ENCODE measurements around the gene GRAMD2B.

GRAMD2B gene

GRCh38 chr5:126430631-126431030 is 7.4 kb downstream of the GRAMD2B start:
- Histone ChIP-seq H3K18ac (ENCODE audit: low read depth in 1 of 2, low read length in 2 of 2) (no peak overlapping the region), H3K27me3 (ENCODE audit: control insufficient read depth in 1 of 2, insufficient read depth in 1 of 2, low read length in 2 of 2) (no peaks in the 10 kb centered on the region), H4K91ac (ENCODE audit: low read length) (no peak overlapping the region), H2AFZ (ENCODE audit: low read depth, low read length) (no peak overlapping the region), H3K23ac (ENCODE audit: low read length in 2 of 2) (no peak overlapping the region), H2AK5ac (ENCODE audit: low read length, severe bottlenecking) (no peak overlapping the region), H2BK5ac (ENCODE audit: low read depth, low read length, poor library complexity, severe bottlenecking) (no peak overlapping the region), H3K4ac (ENCODE audit: low read depth in 1 of 2, low read length in 2 of 2) (no peak overlapping the region), H3K36me3 (ENCODE audit: control insufficient read depth in 1 of 2, insufficient read depth in 2 of 2, low read depth in 1 of 2, low read length in 2 of 2) (peaks cover 6 to 29% of the 10 kb centered on the region in 2 experiments), H3K27ac (ENCODE audit: low read length, poor library complexity, severe bottlenecking) (no peak overlapping the region), H3K9me3 (ENCODE audit: control insufficient read depth, low read length) (no peaks in the 10 kb centered on the region), H2BK15ac (ENCODE audit: low read depth, poor library complexity, severe bottlenecking) (no peak overlapping the region), H3K4me3 (ENCODE audit: insufficient read depth in 1 of 2, low read depth in 1 of 2, low read length in 2 of 2) (no peak overlapping the region), H2BK12ac (ENCODE audit: low read length in 2 of 2) (no peak overlapping the region), H3K14ac (ENCODE audit: low read length in 2 of 2) (no peak overlapping the region), H3K4me2 (ENCODE audit: low read length, poor library complexity, severe bottlenecking) (no peak overlapping the region), H2BK120ac (ENCODE audit: low read depth, low read length) (no peak overlapping the region), H3K9ac (ENCODE audit: low read length) (no peak overlapping the region), H3K4me1 (ENCODE audit: control insufficient read depth, insufficient read depth, low read depth, low read length) (no peaks in the 10 kb centered on the region), H3K79me1 (replicated peaks; ENCODE audit: low read length, poor library complexity, severe bottlenecking) (peaks cover 13% of the 10 kb centered on the region), H4K8ac (ENCODE audit: low read length) (no peak overlapping the region)
- no peak for DNase-seq

DNA sequence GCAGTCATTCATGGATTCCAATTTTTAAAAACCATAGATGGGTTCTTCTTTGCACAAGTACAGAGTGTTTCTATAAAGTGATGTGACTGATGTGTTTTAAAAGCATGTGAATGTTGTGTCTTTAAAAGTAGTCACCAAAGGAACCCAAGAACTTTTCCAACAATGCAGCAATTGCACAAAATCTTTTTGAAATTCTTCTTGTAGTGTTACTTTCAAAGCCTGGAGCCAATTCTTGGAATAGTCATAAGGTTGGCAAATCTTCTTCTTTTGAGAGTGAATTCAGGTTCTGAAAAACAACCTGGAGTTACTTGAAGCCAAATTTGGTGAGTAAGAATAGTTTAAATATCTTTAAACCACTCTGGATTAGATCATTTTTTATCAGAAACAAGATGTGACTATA is 10.5 kb downstream of the GRAMD2B start:
- DNase-seq, result no peak
- H3K4me3 ChIP-seq (ENCODE audit: insufficient read depth in 1 of 2, low read depth in 1 of 2, low read length in 2 of 2), result no peak overlapping the region
- peaks cover 23% of the 10 kb centered on the region for H3K79me1 ChIP-seq (replicated peaks; ENCODE audit: low read length, poor library complexity, severe bottlenecking)
- no peak overlapping the region for H4K91ac ChIP-seq (ENCODE audit: low read length)
- no peak overlapping the region for H3K23ac ChIP-seq (ENCODE audit: low read length in 2 of 2)
- H2AFZ ChIP-seq (ENCODE audit: low read depth, low read length), result no peak overlapping the region
- H3K4me2 ChIP-seq (ENCODE audit: low read length, poor library complexity, severe bottlenecking), result no peak overlapping the region
- no peak overlapping the region for H2BK15ac ChIP-seq (ENCODE audit: low read depth, poor library complexity, severe bottlenecking)
- peaks cover 10 to 44% of the 10 kb centered on the region in 2 experiments for H3K36me3 ChIP-seq (ENCODE audit: control insufficient read depth in 1 of 2, insufficient read depth in 2 of 2, low read depth in 1 of 2, low read length in 2 of 2)
- H3K27ac ChIP-seq (ENCODE audit: low read length, poor library complexity, severe bottlenecking), result no peak overlapping the region
- H3K4ac ChIP-seq (ENCODE audit: low read depth in 1 of 2, low read length in 2 of 2), result no peak overlapping the region
- H2AK5ac ChIP-seq (ENCODE audit: low read length, severe bottlenecking), result no peak overlapping the region
- H3K14ac ChIP-seq (ENCODE audit: low read length in 2 of 2), result no peak overlapping the region
- no peak overlapping the region for H3K18ac ChIP-seq (ENCODE audit: low read depth in 1 of 2, low read length in 2 of 2)
- no peak overlapping the region for H4K8ac ChIP-seq (ENCODE audit: low read length)
- H3K4me1 ChIP-seq (ENCODE audit: control insufficient read depth, insufficient read depth, low read depth, low read length), result no peaks in the 10 kb centered on the region
- no peak overlapping the region for H2BK5ac ChIP-seq (ENCODE audit: low read depth, low read length, poor library complexity, severe bottlenecking)
- no peak overlapping the region for H3K9ac ChIP-seq (ENCODE audit: low read length)
- no peaks in the 10 kb centered on the region for H3K9me3 ChIP-seq (ENCODE audit: control insufficient read depth, low read length)
- no peak overlapping the region for H2BK12ac ChIP-seq (ENCODE audit: low read length in 2 of 2)
- H2BK120ac ChIP-seq (ENCODE audit: low read depth, low read length), result no peak overlapping the region
- H3K27me3 ChIP-seq (ENCODE audit: control insufficient read depth in 1 of 2, insufficient read depth in 1 of 2, low read length in 2 of 2), result no peaks in the 10 kb centered on the region

GRCh38 chr5:126435261-126435660 is 12.1 kb downstream of the GRAMD2B start:
- H3K4me1 ChIP-seq (ENCODE audit: control insufficient read depth, insufficient read depth, low read depth, low read length), result no peaks in the 10 kb centered on the region
- no peak overlapping the region for H3K23ac ChIP-seq (ENCODE audit: low read length in 2 of 2)
- no peak overlapping the region for H3K14ac ChIP-seq (ENCODE audit: low read length in 2 of 2)
- no peak overlapping the region for H3K27ac ChIP-seq (ENCODE audit: low read length, poor library complexity, severe bottlenecking)
- H2BK12ac ChIP-seq (ENCODE audit: low read length in 2 of 2), result no peak overlapping the region
- no peak overlapping the region for H2BK5ac ChIP-seq (ENCODE audit: low read depth, low read length, poor library complexity, severe bottlenecking)
- no peak overlapping the region for H2BK120ac ChIP-seq (ENCODE audit: low read depth, low read length)
- H3K79me1 ChIP-seq (replicated peaks; ENCODE audit: low read length, poor library complexity, severe bottlenecking), result peaks cover 24% of the 10 kb centered on the region
- no peak for DNase-seq
- no peak overlapping the region for H3K4me2 ChIP-seq (ENCODE audit: low read length, poor library complexity, severe bottlenecking)
- H3K4me3 ChIP-seq (ENCODE audit: insufficient read depth in 1 of 2, low read depth in 1 of 2, low read length in 2 of 2), result no peak overlapping the region
- H4K8ac ChIP-seq (ENCODE audit: low read length), result no peak overlapping the region
- no peak overlapping the region for H3K4ac ChIP-seq (ENCODE audit: low read depth in 1 of 2, low read length in 2 of 2)
- H2AFZ ChIP-seq (ENCODE audit: low read depth, low read length), result no peak overlapping the region
- H3K9me3 ChIP-seq (ENCODE audit: control insufficient read depth, low read length), result no peaks in the 10 kb centered on the region
- no peak overlapping the region for H4K91ac ChIP-seq (ENCODE audit: low read length)
- no peaks in the 10 kb centered on the region for H3K27me3 ChIP-seq (ENCODE audit: control insufficient read depth in 1 of 2, insufficient read depth in 1 of 2, low read length in 2 of 2)
- WGBS, result 92% methylated on average over 7 of the region's 8 CpGs
- peaks cover 10 to 35% of the 10 kb centered on the region in 2 experiments for H3K36me3 ChIP-seq (ENCODE audit: control insufficient read depth in 1 of 2, insufficient read depth in 2 of 2, low read depth in 1 of 2, low read length in 2 of 2)
- H3K9ac ChIP-seq (ENCODE audit: low read length), result no peak overlapping the region
- H2BK15ac ChIP-seq (ENCODE audit: low read depth, poor library complexity, severe bottlenecking), result no peak overlapping the region
- H3K18ac ChIP-seq (ENCODE audit: low read depth in 1 of 2, low read length in 2 of 2), result no peak overlapping the region
- H2AK5ac ChIP-seq (ENCODE audit: low read length, severe bottlenecking), result no peak overlapping the region

DNA sequence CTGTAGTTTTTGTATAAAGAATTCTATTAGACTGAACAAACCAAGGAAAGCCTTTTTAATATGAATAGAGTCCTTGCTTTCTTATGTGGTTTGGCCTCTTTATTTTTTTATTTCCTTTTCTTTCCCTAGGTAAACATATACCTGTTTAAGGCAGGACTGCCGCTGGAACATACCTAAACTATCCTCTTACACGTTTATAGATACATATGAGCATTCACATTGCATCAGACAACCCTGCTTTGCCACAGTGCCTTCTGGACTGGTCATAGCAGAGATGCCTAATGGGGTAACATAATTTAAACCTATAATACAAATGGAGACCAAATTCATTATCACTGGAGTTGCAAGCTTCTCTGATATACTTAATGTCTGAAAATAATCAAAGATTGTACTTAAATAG is 12.5 kb downstream of the GRAMD2B start:
- H2BK15ac ChIP-seq (ENCODE audit: low read depth, poor library complexity, severe bottlenecking), result no peak overlapping the region
- H3K9ac ChIP-seq (ENCODE audit: low read length), result no peak overlapping the region
- H3K23ac ChIP-seq (ENCODE audit: low read length in 2 of 2), result no peak overlapping the region
- H4K8ac ChIP-seq (ENCODE audit: low read length), result no peak overlapping the region
- H3K18ac ChIP-seq (ENCODE audit: low read depth in 1 of 2, low read length in 2 of 2), result no peak overlapping the region
- H3K4me3 ChIP-seq (ENCODE audit: insufficient read depth in 1 of 2, low read depth in 1 of 2, low read length in 2 of 2), result no peak overlapping the region
- no peak overlapping the region for H3K4ac ChIP-seq (ENCODE audit: low read depth in 1 of 2, low read length in 2 of 2)
- no peak overlapping the region for H2AFZ ChIP-seq (ENCODE audit: low read depth, low read length)
- no peaks in the 10 kb centered on the region for H3K4me1 ChIP-seq (ENCODE audit: control insufficient read depth, insufficient read depth, low read depth, low read length)
- peaks cover 24% of the 10 kb centered on the region for H3K79me1 ChIP-seq (replicated peaks; ENCODE audit: low read length, poor library complexity, severe bottlenecking)
- H2AK5ac ChIP-seq (ENCODE audit: low read length, severe bottlenecking), result no peak overlapping the region
- no peak overlapping the region for H3K27ac ChIP-seq (ENCODE audit: low read length, poor library complexity, severe bottlenecking)
- H2BK12ac ChIP-seq (ENCODE audit: low read length in 2 of 2), result no peak overlapping the region
- H3K27me3 ChIP-seq (ENCODE audit: control insufficient read depth in 1 of 2, insufficient read depth in 1 of 2, low read length in 2 of 2), result no peaks in the 10 kb centered on the region
- no peak overlapping the region for H3K14ac ChIP-seq (ENCODE audit: low read length in 2 of 2)
- no peaks in the 10 kb centered on the region for H3K9me3 ChIP-seq (ENCODE audit: control insufficient read depth, low read length)
- no peak for DNase-seq
- no peak overlapping the region for H2BK5ac ChIP-seq (ENCODE audit: low read depth, low read length, poor library complexity, severe bottlenecking)
- peaks cover 10 to 34% of the 10 kb centered on the region in 2 experiments for H3K36me3 ChIP-seq (ENCODE audit: control insufficient read depth in 1 of 2, insufficient read depth in 2 of 2, low read depth in 1 of 2, low read length in 2 of 2)
- 100% methylated on average over 2 of the region's 2 CpGs for WGBS
- no peak overlapping the region for H4K91ac ChIP-seq (ENCODE audit: low read length)
- H3K4me2 ChIP-seq (ENCODE audit: low read length, poor library complexity, severe bottlenecking), result no peak overlapping the region
- H2BK120ac ChIP-seq (ENCODE audit: low read depth, low read length), result no peak overlapping the region
